Endothelial cell of umbilical vein (primary cell): ENCODE measurements around the gene ACSL4. TPM values are rescaled to one million over a fixed set of nuclear protein-coding genes. Genes with fewer than 3 reads are reported as not detected.

ENCODE experiments used
- BruUV-seq: library from RNA; stranded (reverse); fragments of 400-500 nt; replicated peaks from 2 replicates; lab custom pipeline; 2021; lab: Mats Ljungman, UMichigan
- CTCF ChIA-PET: fragments of 300-600, 350-600 bp; sonication (Branson Sonifier 250); formaldehyde crosslinking; loops from one replicate; lab custom pipeline; 2021; ENCODE audit warnings: antibody characterized with exemption, inconsistent platforms; lab: Charles Lee
- POLR2A ChIA-PET: fragments of 300-600, 350-600 bp; sonication (Branson Sonifier 250); formaldehyde crosslinking; loops from one replicate; lab custom pipeline; 2021; ENCODE audit warnings: antibody characterized with exemption, inconsistent platforms; lab: Charles Lee
- DNase-seq: peaks from one replicate; pipeline ENCODE4 v3.0.0-alpha.2; 2011; ENCODE audit warnings: low read depth, low spot score
- FAIRE-seq: peaks from 2 replicates; lab custom pipeline; 2011; peaks lifted over from hg19 to GRCh38; lab: Jason Lieb, UNC
- H2AFZ ChIP-seq: 2 replicates; pipeline ENCODE4 v1.6.0; 2012; ENCODE audit warnings: low read depth, low read length, control low read depth, inconsistent platforms
- H3K27ac ChIP-seq: 2 replicates; pipeline ENCODE4 v1.5.1; 2011; ENCODE audit warnings: low read depth, mild to moderate bottlenecking, control low read depth, low read length, moderate library complexity; ENCODE audit not compliant: insufficient read depth
- H3K27me3 ChIP-seq, 2 experiments: 2 replicates each; pipeline versions ENCODE4 v1.6.0 to v1.6.1; 2011; ENCODE audit warnings: low read length in 2 of 2, mixed read lengths in 1 of 2; ENCODE audit not compliant: control insufficient read depth in 2 of 2, insufficient read depth in 2 of 2
- H3K36me3 ChIP-seq, 2 experiments: 2 replicates in 1 of 2; 3 replicates in 1 of 2; pipeline ENCODE4 v1.5.1; 2011; ENCODE audit warnings: low read length in 2 of 2, mild to moderate bottlenecking in 1 of 2, moderate library complexity in 1 of 2; ENCODE audit not compliant: control insufficient read depth in 2 of 2, insufficient read depth in 2 of 2; ENCODE audit errors: extremely low read depth in 1 of 2
- H3K4me1 ChIP-seq: 3 replicates; pipeline ENCODE4 v1.5.1; 2011; ENCODE audit warnings: mild to moderate bottlenecking, low read length; ENCODE audit not compliant: control insufficient read depth, insufficient read depth; ENCODE audit errors: extremely low read depth
- H3K4me2 ChIP-seq: 2 replicates; pipeline ENCODE4 v1.6.1; 2011; ENCODE audit warnings: low read length, control low read depth, mixed read lengths; ENCODE audit not compliant: insufficient read depth
- H3K4me3 ChIP-seq, 3 experiments: fragments of 200-600 bp in 1 of 3; sonication (generic), shearing (Covaris generic) in 1 of 3; replicated peaks in 1 of 3; 2 replicates each; pipeline ENCODE4 v1.5.1; 2011 to 2016; ENCODE audit warnings: control low read depth in 3 of 3, low read length in 3 of 3, mild to moderate bottlenecking in 2 of 3, inconsistent platforms in 1 of 3, low read depth in 1 of 3, moderate library complexity in 1 of 3; ENCODE audit not compliant: insufficient read depth in 1 of 3
- H3K79me2 ChIP-seq: 2 replicates; pipeline ENCODE4 v1.6.0; 2012; ENCODE audit warnings: low read length, inconsistent platforms; ENCODE audit not compliant: control insufficient read depth, insufficient read depth
- H3K9ac ChIP-seq: replicated peaks from 2 replicates; pipeline ENCODE3; 2011; ENCODE audit warnings: low read length, control low read depth; ENCODE audit not compliant: insufficient read depth; ENCODE audit errors: extremely low read depth
- H3K9me1 ChIP-seq: replicated peaks from 3 replicates; pipeline ENCODE4 v1.6.0; 2011; ENCODE audit warnings: mild to moderate bottlenecking, low read length; ENCODE audit not compliant: control insufficient read depth, insufficient read depth; ENCODE audit errors: extremely low read depth
- H3K9me3 ChIP-seq: replicated peaks from 2 replicates; pipeline ENCODE4 v1.5.1; 2012; ENCODE audit warnings: low read length, inconsistent platforms; ENCODE audit not compliant: control insufficient read depth, insufficient read depth
- H4K20me1 ChIP-seq: replicated peaks from 2 replicates; pipeline ENCODE3; 2011; ENCODE audit warnings: mild to moderate bottlenecking, low read length; ENCODE audit not compliant: control insufficient read depth, insufficient read depth; ENCODE audit errors: extremely low read depth
- EZH2 ChIP-seq: IDR thresholded peaks from 2 replicates; pipeline ENCODE4 v1.6.1; 2012; ENCODE audit warnings: borderline replicate concordance, low read depth, mild to moderate bottlenecking, moderate library complexity, low read length, inconsistent platforms; ENCODE audit not compliant: severe bottlenecking
- FOS ChIP-seq: IDR thresholded peaks from 2 replicates; pipeline ENCODE4 v1.6.1; 2011; ENCODE audit warnings: mild to moderate bottlenecking, low read length, moderate library complexity, borderline replicate concordance; ENCODE audit not compliant: insufficient read depth
- GATA2 ChIP-seq: IDR thresholded peaks from 2 replicates; pipeline ENCODE4 v1.7.0; 2011; ENCODE audit warnings: low read depth, mild to moderate bottlenecking, moderate library complexity, mixed read lengths, low read length; ENCODE audit not compliant: insufficient read length, insufficient read depth
- JUN ChIP-seq: IDR thresholded peaks from 2 replicates; pipeline ENCODE4 v1.6.1; 2011; ENCODE audit warnings: borderline replicate concordance, low read depth; ENCODE audit not compliant: insufficient read length, insufficient read depth
- MYC ChIP-seq: IDR thresholded peaks from one replicate; pipeline ENCODE4 v1.6.1; 2011; ENCODE audit warnings: mild to moderate bottlenecking, low read depth, low read length
- POLR2A ChIP-seq: IDR thresholded peaks from 2 replicates; pipeline ENCODE4 v1.6.1; 2012; ENCODE audit warnings: low read depth, mild to moderate bottlenecking, control low read depth, low read length
- POLR2AphosphoS5 ChIP-seq: IDR thresholded peaks from 2 replicates; pipeline ENCODE4 v1.6.1; 2012; ENCODE audit warnings: low read depth, mild to moderate bottlenecking, control low read depth, low read length, moderate library complexity; ENCODE audit not compliant: insufficient read depth
- dilution Hi-C: fragments of 300-500 bp; cut with MboI; formaldehyde crosslinking; loops from one replicate; pipeline ENCODE4 v1.15.0; 2019; ENCODE audit warnings: low sequenced_read_pairs; ENCODE audit not compliant: extremely low pct_ligation_motif_present
- intact Hi-C: fragments of 100-400 bp; cut with micrococcal nuclease; formaldehyde crosslinking; loops from one replicate; pipeline ENCODE4 v1.10.0; 2022
- polyA plus RNA-seq, 4 experiments: library from polyadenylated mRNA; depleted of rRNA in 3 of 4; stranded (reverse) in 3 of 4; unstranded in 1 of 4; fragments of >200 nt; gene quantifications; 2 replicates each; pipeline versions ENCODE4 v1.2.1 to v1.2.3, GENCODE V29; 2011 to 2012; ENCODE audit warnings: missing spikeins in 1 of 4
- total RNA-seq: library from RNA; stranded (reverse); gene quantifications from 2 replicates; pipeline ENCODE4 v1.2.3, GENCODE V29; 2021
- TF ChIP-seq, protein P1 (sequence below), 2 donors: IDR thresholded peaks; 1 replicate in 1 of 2; 2 replicates in 1 of 2; pipeline ENCODE4 v1.5.1; 2011; ENCODE audit warnings: low read length in 2 of 2, mild to moderate bottlenecking in 2 of 2, moderate library complexity in 2 of 2, control low read depth in 1 of 2, inconsistent platforms in 1 of 2, low read depth in 1 of 2; ENCODE audit not compliant: insufficient read depth in 1 of 2; ENCODE audit errors: extremely low read depth in 1 of 2
- TF ChIP-seq, protein P2 (sequence below): IDR thresholded peaks from 2 replicates; pipeline ENCODE4 v1.6.1; 2011; ENCODE audit not compliant: insufficient read depth, insufficient read length

Gene ACSL4
- total and polyA plus RNA-seq, 2 donors (not counting 3 experiments of a cell fraction or from before 2014, with no cell fraction given): 20.7 to 85.5 TPM

DNA sequence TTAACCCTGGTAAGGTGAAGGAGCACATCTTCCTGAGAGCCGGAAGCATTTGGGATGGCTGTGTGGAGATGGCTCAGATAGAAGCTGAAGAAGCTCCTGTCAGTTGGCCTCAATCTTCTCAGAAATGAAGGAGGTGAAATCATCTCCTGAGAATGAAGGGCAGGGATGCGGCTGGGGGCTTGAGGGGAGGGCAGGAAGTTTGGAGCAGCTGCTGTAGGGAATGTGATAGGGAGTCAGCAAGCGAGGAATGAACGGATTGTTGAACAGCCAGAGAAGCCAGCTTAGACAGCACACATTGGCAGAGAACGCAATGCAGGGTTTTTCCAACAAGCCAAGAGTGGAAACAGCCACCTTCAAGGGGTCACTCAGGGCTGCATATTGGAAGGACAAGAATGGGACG, 118.1 kb downstream of the ACSL4 start:
- Histone ChIP-seq H3K9me1 (no peaks in the 10 kb centered on the region), H3K4me3 (no peak overlapping the region), H3K36me3 (no peaks in the 10 kb centered on the region), H3K9ac (no peak overlapping the region), H3K4me2 (no peak overlapping the region), H3K27me3 (no peaks in the 10 kb centered on the region), H4K20me1 (no peaks in the 10 kb centered on the region), H3K79me2 (no peaks in the 10 kb centered on the region), H2AFZ (no peak overlapping the region), H3K9me3 (no peaks in the 10 kb centered on the region), H3K4me1 (no peaks in the 10 kb centered on the region), H3K27ac (no peak overlapping the region)
- CTCF ChIA-PET: no interaction called here
- DNase-seq (no peak), FAIRE-seq (no peak)
- TF ChIP-seq POLR2AphosphoS5 (no peak), FOS (no peak), POLR2A (no peak), MYC (no peak), JUN (no peak), GATA2 (no peak), EZH2 (no peak)
- TF ChIP-seq, protein P1, sequence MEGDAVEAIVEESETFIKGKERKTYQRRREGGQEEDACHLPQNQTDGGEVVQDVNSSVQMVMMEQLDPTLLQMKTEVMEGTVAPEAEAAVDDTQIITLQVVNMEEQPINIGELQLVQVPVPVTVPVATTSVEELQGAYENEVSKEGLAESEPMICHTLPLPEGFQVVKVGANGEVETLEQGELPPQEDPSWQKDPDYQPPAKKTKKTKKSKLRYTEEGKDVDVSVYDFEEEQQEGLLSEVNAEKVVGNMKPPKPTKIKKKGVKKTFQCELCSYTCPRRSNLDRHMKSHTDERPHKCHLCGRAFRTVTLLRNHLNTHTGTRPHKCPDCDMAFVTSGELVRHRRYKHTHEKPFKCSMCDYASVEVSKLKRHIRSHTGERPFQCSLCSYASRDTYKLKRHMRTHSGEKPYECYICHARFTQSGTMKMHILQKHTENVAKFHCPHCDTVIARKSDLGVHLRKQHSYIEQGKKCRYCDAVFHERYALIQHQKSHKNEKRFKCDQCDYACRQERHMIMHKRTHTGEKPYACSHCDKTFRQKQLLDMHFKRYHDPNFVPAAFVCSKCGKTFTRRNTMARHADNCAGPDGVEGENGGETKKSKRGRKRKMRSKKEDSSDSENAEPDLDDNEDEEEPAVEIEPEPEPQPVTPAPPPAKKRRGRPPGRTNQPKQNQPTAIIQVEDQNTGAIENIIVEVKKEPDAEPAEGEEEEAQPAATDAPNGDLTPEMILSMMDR (IDR thresholded peaks at IDR 0.05; ENCODE audit: extremely low read depth in 1 of 2, insufficient read depth in 1 of 2, low read depth in 1 of 2, low read length in 2 of 2): no peak
- TF ChIP-seq, protein P2, sequence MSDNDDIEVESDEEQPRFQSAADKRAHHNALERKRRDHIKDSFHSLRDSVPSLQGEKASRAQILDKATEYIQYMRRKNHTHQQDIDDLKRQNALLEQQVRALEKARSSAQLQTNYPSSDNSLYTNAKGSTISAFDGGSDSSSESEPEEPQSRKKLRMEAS: no peak
- POLR2A ChIA-PET: no interaction called here
- no TSS peak for BruUV-seq
- dilution Hi-C loops (no loop called here), intact Hi-C loops (no loop called here)
